Activated gamma-delta T cell treated with Interleukin-2 at 50 U/mL for 16 hours (primary cell): ENCODE results near the gene GIMAP6.

ENCODE experiments used
- DNase-seq: peaks from one replicate; pipeline ENCODE4 v3.0.0-alpha.2; 2020

The GIMAP6 gene

DNA sequence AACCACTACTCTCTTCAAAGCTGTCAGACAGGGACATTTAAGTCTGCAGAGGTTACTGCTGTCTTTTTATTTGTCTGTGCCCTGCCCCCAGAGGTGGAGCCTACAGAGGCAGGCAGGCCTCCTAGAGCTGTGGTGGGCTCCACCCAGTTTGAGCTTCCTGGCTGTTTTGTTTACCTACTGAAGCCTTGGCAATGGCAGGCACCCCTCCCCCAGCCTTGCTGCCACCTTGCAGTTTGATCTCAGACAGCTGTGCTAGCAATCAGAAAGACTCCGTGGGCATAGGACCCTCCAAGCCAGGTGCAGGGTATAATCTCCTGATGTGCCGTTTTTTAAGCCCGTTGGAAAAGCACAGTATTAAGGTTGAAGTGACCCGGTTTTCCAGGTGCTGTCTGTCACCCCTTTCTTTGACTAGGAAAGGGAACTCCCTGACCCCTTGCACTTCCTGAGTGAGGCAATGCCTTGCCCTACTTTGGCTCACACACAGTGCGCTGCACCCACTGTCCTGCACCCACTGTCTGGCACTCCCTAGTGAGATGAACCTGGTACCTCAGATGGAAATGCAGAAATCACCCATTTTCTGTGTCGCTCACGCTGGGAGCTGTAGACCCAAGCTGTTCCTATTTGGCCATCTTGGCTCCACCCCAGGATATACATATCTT lies 52.1 kb downstream of the GIMAP6 start:
- peak; percentile 45 for DNase-seq
